Measurements from ENCODE around the gene HSPB3. TPM values are rescaled to one million over a fixed set of nuclear protein-coding genes. Genes with fewer than 3 reads are reported as not detected.
"Not testable (repeated sequence)": the region's sequence is repeated elsewhere in the genome, so short reads cannot be mapped to it uniquely, and the experiment has no call there.

Gene HSPB3
- total and polyA plus RNA-seq, 8 donors = 0.21 to 1.1 (median 0.29) TPM; not detected in 4

GRCh38 chr5:54476682-54477081 is 21.2 kb downstream of the HSPB3 start:
- intact Hi-C loops (cut with DNase I) = no loop called here
- no peak for ATAC-seq
- TF ChIP-seq CTCF (IDR thresholded peaks at IDR 0.05) = no peak
- Histone ChIP-seq H3K9me3 (no peaks in the 10 kb centered on the region), H3K36me3 (no peaks in the 10 kb centered on the region), H3K27me3 (no peaks in the 10 kb centered on the region), H3K27ac (no peak overlapping the region), H3K4me1 (no peaks in the 10 kb centered on the region), H3K4me3 (no peak overlapping the region)
- no peak for DNase-seq

DNA sequence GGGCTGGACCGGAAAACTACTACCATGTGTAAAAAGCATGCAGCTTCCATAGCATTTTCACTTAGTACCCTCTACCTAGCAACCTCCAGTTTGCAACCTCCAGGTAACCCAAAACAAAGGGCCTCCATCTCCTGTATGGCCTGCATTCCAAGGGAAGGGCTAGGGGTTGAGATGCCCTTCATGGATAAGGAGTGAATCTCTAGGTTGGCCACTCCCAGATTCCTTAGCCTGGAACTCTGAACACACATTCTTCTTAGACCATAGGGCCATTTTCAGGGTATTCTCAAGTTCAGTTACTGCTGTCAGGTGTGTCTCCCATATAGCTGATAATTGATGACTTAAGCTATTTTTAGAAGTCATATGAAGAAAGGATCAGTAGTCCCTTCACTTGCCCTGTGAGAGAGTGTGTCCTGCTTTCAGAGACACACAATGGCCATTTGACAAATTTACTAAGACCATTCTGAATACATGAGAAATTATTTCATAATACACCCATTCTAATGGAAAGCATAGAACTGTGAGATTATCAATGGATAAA is 22.5 kb downstream of the HSPB3 start:
- no peak for TF ChIP-seq CTCF (IDR thresholded peaks at IDR 0.05)
- no peak for ATAC-seq
- intact Hi-C loops (cut with DNase I) = no loop called here
- H3K9me3 ChIP-seq = no peaks in the 10 kb centered on the region
- DNase-seq = no peak
- H3K27me3 ChIP-seq = no peaks in the 10 kb centered on the region
- H3K27ac ChIP-seq = no peak overlapping the region
- H3K36me3 ChIP-seq = no peaks in the 10 kb centered on the region
- H3K4me1 ChIP-seq = no peaks in the 10 kb centered on the region
- H3K4me3 ChIP-seq = no peak overlapping the region

- DNase-seq (no peak), ATAC-seq (peak; percentile 17)
- intact Hi-C loops (cut with DNase I) = no loop called here
- no peaks in the 10 kb centered on the region for H3K27me3 ChIP-seq
- H3K4me1 ChIP-seq = no peaks in the 10 kb centered on the region
- no peak overlapping the region for H3K4me3 ChIP-seq
- no peaks in the 10 kb centered on the region for H3K36me3 ChIP-seq
- no peak overlapping the region for H3K27ac ChIP-seq
- H3K9me3 ChIP-seq = no peaks in the 10 kb centered on the region
- TF ChIP-seq CTCF (IDR thresholded peaks at IDR 0.05) = no peak
Observed at GRCh38 chr5:54480296-54480695, 24.8 kb downstream of the HSPB3 start.

DNA sequence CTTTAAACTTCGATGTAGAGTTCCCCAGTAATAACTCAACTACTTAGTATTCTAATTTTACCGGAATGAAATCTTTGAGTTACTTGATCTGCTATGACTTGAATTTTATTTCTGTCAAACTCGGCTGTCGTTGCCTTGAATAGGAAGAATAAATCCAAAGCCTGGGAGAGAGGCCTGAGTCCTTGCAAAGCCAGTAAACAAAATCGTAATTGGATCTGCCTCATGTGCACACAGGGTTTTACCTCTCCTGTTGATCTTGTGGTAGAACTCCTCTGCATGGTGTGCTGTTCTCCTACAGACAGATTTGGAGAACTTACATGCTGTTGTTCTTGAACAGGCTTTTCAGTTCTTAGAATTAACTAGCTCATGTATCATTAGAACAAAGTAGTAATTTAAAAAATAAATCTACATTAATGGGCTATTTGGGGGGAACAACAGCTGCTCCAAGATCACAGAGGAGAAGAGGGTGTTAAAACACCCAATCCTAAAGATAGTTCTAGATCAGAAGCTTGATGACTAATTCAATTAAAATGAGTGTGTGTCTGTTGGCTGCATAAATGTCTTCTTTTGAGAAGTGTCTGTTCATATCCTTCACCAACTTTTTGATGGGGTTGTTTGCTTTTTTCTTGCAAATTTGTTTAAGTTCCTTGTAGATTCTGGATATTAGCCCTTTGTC is 28.9 kb downstream of the HSPB3 start:
- intact Hi-C loops (cut with DNase I) = no loop called here
- Histone ChIP-seq H3K9me3 (no peaks in the 10 kb centered on the region), H3K27me3 (no peaks in the 10 kb centered on the region), H3K36me3 (no peaks in the 10 kb centered on the region), H3K27ac (no peak overlapping the region), H3K4me3 (no peak overlapping the region), H3K4me1 (no peaks in the 10 kb centered on the region)
- DNase-seq = no peak
- no peak for ATAC-seq
- TF ChIP-seq CTCF (IDR thresholded peaks at IDR 0.05) = no peak

DNA sequence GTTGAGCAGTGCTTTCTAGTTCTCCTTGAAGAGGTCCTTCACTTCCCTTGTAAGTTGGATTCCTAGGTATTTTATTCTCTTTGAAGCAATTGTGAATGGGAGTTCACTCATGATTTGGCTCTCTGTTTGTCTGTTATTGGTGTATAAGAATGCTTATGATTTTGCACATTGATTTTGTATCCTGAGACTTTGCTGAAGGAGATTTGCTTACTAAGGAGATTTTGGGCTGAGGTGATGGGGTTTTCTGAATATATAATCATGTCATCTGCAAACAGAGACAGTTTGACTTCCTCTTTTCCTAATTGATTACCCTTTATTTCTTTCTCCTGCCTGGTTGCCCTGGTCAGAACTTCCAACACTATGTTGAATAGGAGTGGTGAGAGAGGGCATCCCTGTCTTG is 30.2 kb downstream of the HSPB3 start:
- H3K4me1 ChIP-seq; ATAC-seq; intact Hi-C loops (cut with DNase I); H3K4me3 ChIP-seq; H3K27ac ChIP-seq; H3K9me3 ChIP-seq; H3K36me3 ChIP-seq; DNase-seq; H3K27me3 ChIP-seq: not testable (repeated sequence)

- H3K27me3 ChIP-seq; intact Hi-C loops (cut with DNase I); H3K36me3 ChIP-seq; H3K9me3 ChIP-seq; H3K27ac ChIP-seq; H3K4me3 ChIP-seq; H3K4me1 ChIP-seq; ATAC-seq; DNase-seq: not testable (repeated sequence)
Observed at GRCh38 chr5:54489648-54489979, 34.1 kb downstream of the HSPB3 start.

All from left lung (tissue), 10 donors.